Skin of body (tissue), 2 donors: ENCODE results near the gene NR1D1. TPM values are rescaled to one million over a fixed set of nuclear protein-coding genes. Genes with fewer than 3 reads are reported as not detected.
A peak's percentile ranks its signal among the peaks of the same experiment; 100 is the strongest.

Experiments used
- DNase-seq: peaks from one replicate; lab custom pipeline; 2025; lab: John Stamatoyannopoulos, UW
- total RNA-seq: library from RNA; depleted of rRNA; stranded (reverse); fragments of >200 nt; gene quantifications from one replicate; pipeline ENCODE4 v1.2.3, GENCODE V29; 2014

Gene NR1D1
- total RNA-seq, 1 donor from 2014 or later, result 3.6 TPM

DNA sequence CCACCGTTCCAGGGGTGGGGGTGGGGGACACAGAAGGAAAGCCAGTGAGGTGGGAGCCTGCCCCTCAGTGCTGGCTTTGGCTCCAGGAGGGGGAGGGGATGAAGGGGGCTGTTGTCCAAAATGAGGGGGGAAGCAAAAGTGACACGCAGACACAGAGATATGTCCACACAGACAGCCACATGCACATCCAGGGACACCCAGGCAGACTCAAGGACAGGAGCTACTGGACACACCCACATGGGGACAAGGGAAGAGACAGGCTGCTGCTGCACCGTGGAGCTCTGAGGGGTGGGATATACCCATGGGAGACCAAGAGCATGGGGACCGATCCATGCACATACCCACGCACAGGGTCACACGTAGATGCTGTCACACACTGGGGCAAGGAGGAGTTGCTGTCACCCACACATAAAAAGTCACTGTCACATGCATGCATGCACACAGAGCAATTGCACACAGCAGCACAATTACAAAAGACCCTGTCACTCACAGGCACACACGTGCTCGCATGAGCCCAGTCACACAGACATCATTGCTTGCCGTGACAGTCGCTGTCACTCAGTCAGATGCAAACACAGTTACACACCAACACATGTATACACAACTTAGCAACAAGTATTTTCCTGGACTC is 36.4 kb downstream of the NR1D1 start:
- DNase-seq, result peak; percentile 18

DNA sequence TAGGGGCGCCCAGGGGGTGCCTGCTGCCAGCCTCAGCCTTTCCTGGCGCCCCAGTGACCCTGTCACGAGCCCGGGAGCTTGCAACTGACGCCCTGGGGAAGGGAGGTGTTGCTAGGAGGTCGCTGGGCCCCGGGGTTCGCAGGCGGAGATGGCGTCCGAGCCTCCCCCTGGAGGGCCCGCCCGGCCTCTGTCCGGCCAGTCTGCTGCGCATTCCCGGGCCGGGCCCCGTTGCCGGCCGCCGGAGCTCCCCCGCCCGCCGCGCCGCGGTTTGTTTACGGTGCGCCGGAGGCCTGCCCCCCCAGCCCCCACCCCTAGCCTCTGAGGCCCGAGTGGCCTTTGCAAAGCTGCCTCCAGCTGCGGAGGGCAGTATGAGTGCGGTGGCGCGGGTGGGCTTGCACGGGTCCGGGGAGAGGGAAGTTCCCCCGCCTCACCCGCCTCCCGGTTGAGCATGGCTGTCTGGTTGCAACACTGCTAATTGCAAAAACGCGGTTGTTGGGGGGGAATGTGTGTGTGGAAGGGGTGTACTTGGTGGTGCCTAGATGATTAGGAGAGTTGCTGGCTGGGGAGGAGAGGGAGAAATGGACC is 37.1 kb downstream of the NR1D1 start:
- peak; percentile 22 for DNase-seq

DNA sequence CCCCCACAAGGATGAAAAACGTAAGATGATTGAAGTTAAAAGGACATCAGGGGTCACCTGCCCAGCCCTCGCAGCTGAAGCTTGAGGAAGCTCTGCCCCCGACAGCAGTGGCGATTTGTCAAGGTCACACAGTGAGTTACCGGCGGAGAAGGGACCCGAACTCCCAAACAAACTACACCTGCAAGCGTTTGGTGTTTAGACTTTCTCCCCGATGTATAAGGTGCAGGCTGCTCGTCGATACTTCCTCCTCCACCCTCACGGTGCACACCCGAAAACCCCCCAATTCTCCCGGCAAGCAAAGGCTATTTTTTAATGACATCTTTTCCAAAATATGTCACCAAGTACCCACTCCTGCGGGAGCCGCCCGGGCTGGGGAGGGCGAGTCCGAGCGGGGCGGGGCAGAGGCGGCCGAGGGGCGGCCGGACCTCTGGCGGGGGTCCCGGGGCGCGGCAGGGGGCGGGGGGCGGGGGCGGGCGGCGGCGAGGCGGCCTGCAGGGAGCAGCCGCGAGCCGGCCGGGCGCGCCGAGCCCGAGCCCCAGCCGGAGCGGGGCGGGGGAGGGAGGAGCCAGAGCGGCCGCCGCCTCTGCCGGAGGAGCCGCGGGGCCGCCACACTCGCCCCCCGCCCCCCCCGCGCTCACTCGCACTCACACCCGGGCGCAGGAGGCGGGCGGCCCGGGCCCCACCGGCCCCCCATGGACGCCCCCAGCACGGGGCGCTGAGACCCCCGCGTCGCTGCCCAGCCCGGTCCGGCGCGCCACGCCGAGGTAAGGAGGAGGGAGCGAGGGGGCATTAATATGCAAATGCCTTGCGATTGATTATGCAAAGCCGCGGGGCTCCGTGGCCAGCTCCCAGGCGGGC is 37.8 kb downstream of the NR1D1 start, which contains the start of gene THRA:
THRA (plus strand) TSS at position 637 of the 858 bp plus-strand sequence. CDS start 11,524 bp downstream, outside the sequence.
- no peak for DNase-seq

DNA sequence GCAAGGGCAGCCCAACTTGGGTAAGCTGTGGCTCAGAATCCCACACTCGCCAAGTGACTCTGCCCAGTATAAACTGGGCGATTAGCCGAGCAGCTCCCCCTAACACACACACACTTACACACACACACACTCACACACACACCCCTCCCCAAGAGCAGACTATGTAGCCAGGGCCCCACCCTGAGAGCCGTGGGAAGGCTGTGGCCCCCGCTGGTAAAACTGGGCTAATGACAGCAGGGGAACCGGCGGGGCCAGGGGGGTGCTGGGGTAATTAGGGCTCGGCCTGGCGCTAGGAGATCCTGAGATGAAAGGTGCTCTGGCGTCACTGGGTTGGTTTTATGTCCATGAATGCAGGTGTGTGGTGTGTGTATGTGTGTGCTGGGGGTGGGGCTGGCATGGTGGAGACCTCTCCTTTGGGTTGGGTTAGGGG is 38.8 kb downstream of the NR1D1 start:
- DNase-seq, result no peak

DNA sequence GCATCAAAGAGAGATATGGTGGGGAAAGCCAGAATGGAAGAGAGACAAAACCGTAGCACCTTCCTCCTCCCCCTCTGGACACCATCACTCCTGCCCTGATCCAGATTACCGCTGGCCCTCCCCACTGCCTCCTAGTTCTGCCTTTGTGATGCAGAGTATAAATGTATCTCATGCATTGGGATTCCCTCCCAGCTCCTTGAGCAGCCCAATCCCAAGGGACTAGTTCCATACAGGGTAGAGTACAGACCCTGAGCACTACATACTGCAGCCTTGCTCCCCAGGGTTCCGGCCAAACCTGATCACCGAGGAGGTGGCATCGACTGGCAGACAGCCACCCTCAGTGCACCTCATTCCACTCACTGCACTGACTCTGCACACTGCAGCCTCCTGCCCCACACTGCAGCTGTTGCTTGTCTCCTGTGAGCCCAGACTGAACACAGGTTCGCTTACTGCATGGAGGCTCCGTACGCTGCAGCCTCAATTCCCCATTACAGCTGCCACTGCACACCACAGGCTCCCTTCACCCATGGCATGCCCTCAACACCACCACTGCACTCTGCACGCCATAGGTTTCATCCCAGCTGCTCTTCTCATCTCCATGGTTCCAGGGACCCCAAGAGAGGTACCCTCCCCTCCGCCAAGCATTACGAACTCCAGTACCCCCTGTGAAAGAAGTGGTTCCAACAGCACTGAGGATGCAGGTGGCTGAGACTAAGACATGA is 39.3 kb downstream of the NR1D1 start:
- no peak for DNase-seq

DNA sequence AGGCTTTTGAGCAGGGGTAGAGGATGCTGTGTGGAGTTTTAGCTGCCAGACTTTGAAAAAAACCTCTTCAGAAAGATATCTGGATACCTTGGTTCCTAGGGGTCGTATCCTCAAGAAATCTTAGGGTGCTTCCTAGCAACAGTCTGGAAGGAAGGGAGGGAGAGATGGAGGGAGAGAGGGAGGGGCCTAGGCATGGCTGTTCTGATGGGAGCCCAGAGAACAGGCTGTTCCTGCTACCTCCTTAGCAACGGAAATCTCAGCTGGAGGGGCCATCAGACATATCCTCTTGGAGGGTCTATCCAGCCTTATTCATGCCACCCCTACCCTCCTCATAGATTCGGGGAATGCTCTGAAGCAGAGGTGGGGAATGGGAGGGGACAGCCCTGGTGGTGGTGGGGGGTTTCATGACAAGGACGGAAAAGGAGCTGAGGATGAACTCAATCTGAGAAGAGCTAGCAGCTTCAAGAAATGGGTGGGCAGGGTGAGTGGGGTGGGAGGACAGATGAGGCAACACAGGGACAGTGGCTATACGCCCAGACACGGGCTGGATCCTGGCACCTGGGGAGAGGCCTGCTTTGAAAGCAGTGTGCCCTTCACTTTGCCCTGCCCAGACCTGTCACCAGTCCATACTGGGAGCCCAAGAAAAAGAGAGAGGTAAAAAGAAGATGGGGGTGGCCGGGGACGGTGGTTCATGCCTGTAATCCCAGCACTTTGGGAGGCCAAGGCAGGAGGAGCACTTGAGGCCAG is 40.5 kb downstream of the NR1D1 start:
- DNase-seq, result no peak

DNA sequence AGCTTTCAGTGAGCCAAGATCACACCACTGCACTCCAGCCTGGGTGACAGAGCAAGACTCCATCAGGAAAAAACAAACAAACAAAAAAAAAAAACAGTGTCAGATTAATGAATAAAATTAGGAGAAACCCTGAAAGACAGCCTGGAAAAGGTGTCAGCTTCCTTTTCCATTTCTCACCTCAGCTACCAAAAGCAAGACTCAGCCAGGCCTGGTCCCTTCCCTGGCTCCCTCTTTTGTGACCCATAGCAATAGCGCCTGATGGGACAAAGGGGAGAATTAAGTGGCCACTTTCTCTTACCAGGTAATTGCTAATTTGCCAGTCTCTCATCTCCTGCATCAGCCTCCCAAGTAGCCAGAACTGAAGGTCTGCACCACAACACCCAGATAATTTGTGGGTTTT is 41.5 kb downstream of the NR1D1 start:
- no peak for DNase-seq

DNA sequence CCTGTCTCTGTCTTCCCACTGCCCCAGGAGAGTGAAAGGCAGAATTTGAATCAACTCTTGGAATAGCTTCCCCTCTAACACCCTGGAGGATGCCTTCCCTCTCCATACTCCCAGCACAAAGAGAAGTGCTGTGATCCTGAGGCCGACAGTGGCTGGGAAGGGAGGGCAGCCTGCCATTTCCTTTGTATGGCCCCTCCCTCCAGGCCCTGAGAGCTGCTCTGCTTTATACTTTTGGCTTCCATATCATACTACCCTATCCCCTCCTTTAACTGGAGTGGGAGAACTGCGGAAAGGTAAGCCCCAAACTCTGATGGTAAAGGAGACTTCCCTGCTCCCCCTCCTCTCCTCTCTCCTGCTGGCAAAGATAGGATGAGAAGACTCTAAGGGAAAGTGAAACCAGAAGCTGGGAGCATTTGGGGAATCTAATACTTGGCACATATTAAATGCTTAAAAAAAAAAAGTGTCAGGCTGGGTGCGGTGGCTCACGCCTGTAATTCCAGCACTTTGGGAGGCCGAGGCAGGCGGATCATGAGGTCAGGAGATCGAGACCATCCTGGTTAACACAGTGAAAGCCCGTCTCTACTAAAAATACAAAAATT is 42.1 kb downstream of the NR1D1 start:
- DNase-seq, result no peak

DNA sequence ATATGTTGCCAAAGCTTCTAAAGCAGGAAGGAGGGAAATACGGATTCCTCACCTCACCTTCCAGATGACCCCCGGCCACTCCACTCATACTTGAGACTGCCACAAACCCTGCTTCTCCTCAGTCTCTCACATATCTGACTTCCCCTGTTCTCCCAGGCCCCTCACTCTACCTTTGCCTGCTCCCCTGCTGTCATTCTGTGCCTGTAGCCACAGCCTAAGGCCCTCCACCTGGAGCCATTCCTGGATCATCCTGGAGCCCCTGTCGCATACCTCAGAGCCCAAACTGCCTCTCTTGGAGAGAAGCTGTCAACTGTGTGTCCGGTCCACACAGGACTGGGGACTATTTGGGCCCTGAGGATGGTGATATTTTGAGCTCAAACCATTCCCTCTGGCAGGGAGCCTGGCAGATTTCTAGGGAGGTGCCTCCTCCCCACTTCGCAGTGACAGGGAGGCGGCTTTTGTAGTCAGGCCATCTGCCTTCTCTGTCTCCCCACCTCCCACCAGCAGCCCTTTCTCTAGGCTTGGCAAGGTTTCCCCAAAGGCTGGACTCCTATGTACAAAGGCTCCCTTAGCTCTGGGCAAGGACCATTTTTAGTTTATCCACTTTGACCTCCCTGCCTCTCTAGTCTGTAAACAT is 43.9 kb downstream of the NR1D1 start:
- DNase-seq, result no peak

Other genes with a start within 250 kb of the NR1D1 start
- 0.39 TPM for gene IKZF3, start 236.3 kb downstream of the NR1D1 start, total RNA-seq
- gene ZPBP2, start 232.4 kb downstream of the NR1D1 start, total RNA-seq, result not detected
- gene GSDMB, start 182.0 kb downstream of the NR1D1 start, total RNA-seq, result 24.0 TPM
- 62.8 TPM for gene ORMDL3, start 173.0 kb downstream of the NR1D1 start, total RNA-seq
- not detected for gene LRRC3C, start 172.9 kb downstream of the NR1D1 start, total RNA-seq
- 21.1 TPM for gene GSDMA, start 137.6 kb downstream of the NR1D1 start, total RNA-seq
- 49.5 TPM for gene PSMD3, start 119.8 kb downstream of the NR1D1 start, total RNA-seq
- gene CSF3, start 85.1 kb downstream of the NR1D1 start, total RNA-seq, result not detected
- gene MED24, start 46.2 kb downstream of the NR1D1 start, total RNA-seq, result 36.3 TPM
- gene THRA, start 37.6 kb downstream of the NR1D1 start, total RNA-seq, result 27.2 TPM
- gene MSL1, start 21.4 kb upstream of the NR1D1 start, total RNA-seq, result 71.9 TPM
- gene CASC3, start 39.9 kb upstream of the NR1D1 start, total RNA-seq, result 43.6 TPM
- gene RAPGEFL1, start 76.9 kb upstream of the NR1D1 start, total RNA-seq, result 27.8 TPM
- 7.8 TPM for gene WIPF2, start 118.7 kb upstream of the NR1D1 start, total RNA-seq
- 7.1 TPM for gene CDC6, start 187.3 kb upstream of the NR1D1 start, total RNA-seq
- 19.4 TPM for gene RARA, start 208.6 kb upstream of the NR1D1 start, total RNA-seq